H1 (cell line): ENCODE data around the gene PCDHA10. TPM values are rescaled to one million over a fixed set of nuclear protein-coding genes. Genes with fewer than 3 reads are reported as not detected.

ENCODE experiments used
- CTCF ChIA-PET: fragments of 300-600 bp; sonication (Branson Sonifier 250); formaldehyde crosslinking; loops from one replicate; lab custom pipeline; 2021; ENCODE audit not compliant: partially characterized antibody; lab: Charles Lee
- POLR2A ChIA-PET: fragments of 300-600 bp; sonication (Branson Sonifier 250); formaldehyde crosslinking; loops from one replicate; lab custom pipeline; 2021; ENCODE audit warnings: inconsistent platforms; ENCODE audit not compliant: partially characterized antibody; lab: Charles Lee
- DNase-seq, 2 experiments: peaks; one replicate each; pipeline versions ENCODE4 v3.0.0 to v3.0.0-alpha.2; 2010 to 2022; ENCODE audit warnings: low spot score in 2 of 2, low read depth in 1 of 2, mixed read lengths in 1 of 2
- FAIRE-seq: peaks from 2 replicates; lab custom pipeline; 2011; peaks lifted over from hg19 to GRCh38; lab: Jason Lieb, UNC
- H2AFZ ChIP-seq: 2 replicates; pipeline ENCODE4 v1.8.1; 2012; ENCODE audit warnings: low read length, inconsistent platforms
- H2AK5ac ChIP-seq: 2 replicates; pipeline ENCODE4 v1.6.1; 2013; ENCODE audit warnings: low read depth, low read length
- H2BK120ac ChIP-seq: replicated peaks from 2 replicates; pipeline ENCODE3; 2013; ENCODE audit warnings: low read depth, low read length, inconsistent platforms
- H2BK12ac ChIP-seq: 2 replicates; pipeline ENCODE4 v1.6.1; 2013; ENCODE audit warnings: low read depth, low read length
- H2BK15ac ChIP-seq: 2 replicates; pipeline ENCODE4 v1.6.1; 2013; ENCODE audit warnings: low read length
- H2BK20ac ChIP-seq: 2 replicates; pipeline ENCODE4 v1.6.1; 2013; ENCODE audit warnings: low read length
- H2BK5ac ChIP-seq: 2 replicates; pipeline ENCODE4 v1.6.1; 2013; ENCODE audit warnings: low read depth, low read length
- H3K14ac ChIP-seq: 2 replicates; pipeline ENCODE4 v1.6.1; 2013; ENCODE audit warnings: inconsistent platforms; ENCODE audit not compliant: insufficient read length
- H3K18ac ChIP-seq: 2 replicates; pipeline ENCODE4 v1.6.1; 2013; ENCODE audit warnings: low read length; ENCODE audit errors: extremely low read depth
- H3K23ac ChIP-seq: 2 replicates; pipeline ENCODE4 v1.6.1; 2013; ENCODE audit warnings: inconsistent platforms; ENCODE audit not compliant: insufficient read length
- H3K23me2 ChIP-seq: 2 replicates; pipeline ENCODE4 v1.6.1; 2013; ENCODE audit warnings: low read depth, low read length
- H3K27ac ChIP-seq: 2 replicates; pipeline ENCODE4 v1.6.1; 2011; ENCODE audit warnings: low read depth, low read length, inconsistent platforms
- H3K27me3 ChIP-seq, 4 experiments: replicated peaks in 1 of 4; 1 replicate in 1 of 4; 2 replicates in 3 of 4; pipeline versions ENCODE4 v1.6.1 to v1.8.1; 2011 to 2013; ENCODE audit warnings: low read length in 3 of 4, mild to moderate bottlenecking in 3 of 4, inconsistent platforms in 2 of 4, mixed read lengths in 2 of 4, moderate library complexity in 1 of 4; ENCODE audit not compliant: control insufficient read depth in 3 of 4, insufficient read depth in 3 of 4; ENCODE audit errors: extremely low read depth in 1 of 4
- H3K36me3 ChIP-seq, 4 experiments: 2 replicates each; pipeline versions ENCODE4 v1.6.1 to v1.8.1; 2011 to 2013; ENCODE audit warnings: mild to moderate bottlenecking in 4 of 4, low read length in 3 of 4, moderate library complexity in 2 of 4, control low read depth in 1 of 4, inconsistent platforms in 1 of 4; ENCODE audit not compliant: insufficient read depth in 4 of 4, control insufficient read depth in 2 of 4
- H3K4ac ChIP-seq: replicated peaks from 2 replicates; pipeline ENCODE3; 2013; ENCODE audit warnings: low read length, low read depth, mixed read lengths, inconsistent platforms; ENCODE audit not compliant: insufficient read length
- H3K4me1 ChIP-seq, 4 experiments: replicated peaks in 1 of 4; 1 replicate in 1 of 4; 2 replicates in 3 of 4; pipeline versions ENCODE4 v1.6.1 to v1.8.1; 2011 to 2013; ENCODE audit warnings: low read length in 3 of 4, inconsistent platforms in 2 of 4, mixed read lengths in 1 of 4; ENCODE audit not compliant: insufficient read depth in 4 of 4, control insufficient read depth in 3 of 4
- H3K4me2 ChIP-seq, 2 experiments: 2 replicates each; pipeline versions ENCODE4 v1.6.1 to v1.8.1; 2011 to 2013; ENCODE audit warnings: low read depth in 2 of 2, low read length in 2 of 2, control low read depth in 1 of 2, inconsistent platforms in 1 of 2, mild to moderate bottlenecking in 1 of 2; ENCODE audit not compliant: insufficient read depth in 1 of 2
- H3K4me3 ChIP-seq, 4 experiments: fragments of 200-600, 300-600 bp in 1 of 4; sonication (generic), shearing (Covaris generic), sonication (Bioruptor Twin) in 1 of 4; 2 replicates each; pipeline versions ENCODE4 v1.5.1 to v1.8.1; 2011 to 2016; ENCODE audit warnings: low read length in 4 of 4, low read depth in 3 of 4, control low read depth in 2 of 4, inconsistent platforms in 2 of 4, mild to moderate bottlenecking in 2 of 4, mixed read lengths in 1 of 4, moderate library complexity in 1 of 4; ENCODE audit not compliant: insufficient read depth in 2 of 4; ENCODE audit errors: extremely low read depth in 1 of 4
- H3K56ac ChIP-seq: replicated peaks from 2 replicates; pipeline ENCODE3; 2013; ENCODE audit warnings: low read depth, mild to moderate bottlenecking, mixed read lengths, low read length, inconsistent platforms; ENCODE audit not compliant: insufficient read length
- H3K79me1 ChIP-seq: 2 replicates; pipeline ENCODE4 v1.6.1; 2013; ENCODE audit warnings: low read depth, low read length, control low read depth
- H3K79me2 ChIP-seq, 2 experiments: 2 replicates each; pipeline versions ENCODE4 v1.6.1 to v1.8.1; 2012 to 2013; ENCODE audit warnings: low read length in 2 of 2, mild to moderate bottlenecking in 2 of 2, inconsistent platforms in 1 of 2; ENCODE audit not compliant: insufficient read depth in 2 of 2, control insufficient read depth in 1 of 2
- H3K9ac ChIP-seq, 4 experiments: replicated peaks in 1 of 4; 1 replicate in 1 of 4; 2 replicates in 3 of 4; pipeline versions ENCODE4 v1.6.1 to v1.8.1; 2011 to 2013; ENCODE audit warnings: low read depth in 3 of 4, low read length in 3 of 4, control low read depth in 2 of 4, mild to moderate bottlenecking in 2 of 4, moderate library complexity in 2 of 4, inconsistent platforms in 1 of 4; ENCODE audit errors: extremely low read depth in 1 of 4
- H3K9me3 ChIP-seq, 2 experiments: 2 replicates each; pipeline versions ENCODE4 v1.6.1 to v1.8.1; 2012 to 2013; ENCODE audit warnings: mild to moderate bottlenecking in 2 of 2, moderate library complexity in 2 of 2, control low read depth in 1 of 2, inconsistent platforms in 1 of 2, low read depth in 1 of 2, low read length in 1 of 2, mixed read lengths in 1 of 2; ENCODE audit not compliant: insufficient read depth in 2 of 2
- H4K20me1 ChIP-seq, 2 experiments: replicated peaks in 1 of 2; 2 replicates each; pipeline versions ENCODE3 to v1.8.1; 2011 to 2013; ENCODE audit warnings: inconsistent platforms in 2 of 2, low read length in 2 of 2, mild to moderate bottlenecking in 1 of 2; ENCODE audit not compliant: insufficient read depth in 2 of 2, control insufficient read depth in 1 of 2
- H4K5ac ChIP-seq: 2 replicates; pipeline ENCODE4 v1.6.1; 2013; ENCODE audit warnings: low read length, low read depth, mixed read lengths, inconsistent platforms; ENCODE audit not compliant: insufficient read length
- H4K8ac ChIP-seq: 2 replicates; pipeline ENCODE4 v1.8.0; 2013; ENCODE audit warnings: mild to moderate bottlenecking, moderate library complexity, low read length, inconsistent platforms; ENCODE audit not compliant: insufficient read depth; ENCODE audit errors: extremely low read depth
- H4K91ac ChIP-seq: replicated peaks from 2 replicates; pipeline ENCODE3; 2013; ENCODE audit warnings: low read length, mixed read lengths, inconsistent platforms; ENCODE audit not compliant: insufficient read length
- BRCA1 ChIP-seq: IDR thresholded peaks from 2 replicates; pipeline ENCODE4 v1.6.1; 2012; ENCODE audit warnings: low read depth, low read length, improper control_type of control experiment
- CBX5 ChIP-seq: fragments of 300-800, 300-1000 bp; sonication (generic); IDR thresholded peaks from 2 replicates; pipeline ENCODE4 v1.7.1; 2016; ENCODE audit warnings: antibody characterized with exemption, low read length, low read depth
- GTF2F1 ChIP-seq: IDR thresholded peaks from 2 replicates; pipeline ENCODE4 v1.6.1; 2012; ENCODE audit warnings: low read depth, low read length, improper control_type of control experiment, borderline replicate concordance
- KDM5A ChIP-seq: fragments of 200-600 bp; IDR thresholded peaks from 2 replicates; pipeline ENCODE4 v1.7.1; 2012; ENCODE audit warnings: mild to moderate bottlenecking, low read length, inconsistent platforms, mixed read lengths
- RBBP5 ChIP-seq: IDR thresholded peaks from 2 replicates; pipeline ENCODE4 v1.7.1; 2012; ENCODE audit warnings: low read depth, mild to moderate bottlenecking, inconsistent platforms, low read length, moderate library complexity, borderline replicate concordance
- RFX5 ChIP-seq: IDR thresholded peaks from 2 replicates; pipeline ENCODE4 v1.6.1; 2011; ENCODE audit warnings: low read depth, low read length, improper control_type of control experiment, borderline replicate concordance
- RNF2 ChIP-seq: fragments of 200-900, 300-1000 bp; sonication (generic); IDR thresholded peaks from 2 replicates; pipeline ENCODE4 v1.7.1; 2016; ENCODE audit warnings: borderline replicate concordance, low read depth, mild to moderate bottlenecking, antibody characterized with exemption, low read length; ENCODE audit not compliant: poor library complexity, severe bottlenecking; ENCODE audit errors: missing control alignments
- ZNF274 ChIP-seq: IDR thresholded peaks from 2 replicates; pipeline ENCODE4 v1.7.0; 2012; ENCODE audit warnings: low read length, borderline replicate concordance; ENCODE audit errors: extremely low read depth
- WGBS, 2 experiments: shearing (Covaris generic) in 1 of 2; methylation state at CpG; one replicate each; pipeline versions ENCODE4 v1.1.6 to v1.1.7; 2013 to 2015; ENCODE audit warnings: low lambda C conversion rate in 2 of 2, mixed read lengths in 2 of 2, inconsistent platforms in 1 of 2, low coverage in 1 of 2, missing lambda C conversion rate in 1 of 2; ENCODE audit not compliant: insufficient replicate concordance in 2 of 2, insufficient coverage in 1 of 2, insufficient read length in 1 of 2; ENCODE audit errors: extremely low coverage in 1 of 2, missing lambda C conversion rate in 1 of 2; 5-methylcytosine and 5-hydroxymethylcytosine counted together
- polyA plus RNA-seq, 7 experiments: library from polyadenylated mRNA; depleted of rRNA in 3 of 7; stranded (reverse) in 5 of 7; unstranded in 2 of 7; fragments of >200 nt in 5 of 7; fragments of 200-250 nt in 2 of 7; gene quantifications; 1 replicate in 5 of 7; 2 replicates in 1 of 7; 4 replicates in 1 of 7; pipeline versions ENCODE4 v1.2.1 to v1.2.3, GENCODE V29; 2011 to 2013; ENCODE audit warnings: missing spikeins in 2 of 7, mixed read lengths in 2 of 7
- total RNA-seq: library from RNA; stranded (reverse); fragmentation: NEBNext Ultra II Directional; extraction: Animal tissue kit (Norgen Biotek cat#: 25700); gene quantifications from 2 replicates; pipeline ENCODE4 v1.2.1, GENCODE V29; 2021

Gene PCDHA10
- total and polyA plus RNA-seq, 2 of the 8 experiments (the other 6 are each of a cell fraction or from before 2014, with no cell fraction given): 2.8 to 5.4 TPM

GRCh38 chr5:140842798-140843733, 12.6 kb upstream of the PCDHA10 start:
- Histone ChIP-seq H2AFZ (no peak overlapping the region), H3K9me3 (no peaks in the 10 kb centered on the region; a peak in 1 of 4 replicates), H3K27ac (no peak overlapping the region), H3K18ac (no peak overlapping the region), H3K4me3 (no peak overlapping the region), H3K23me2 (no peaks in the 10 kb centered on the region), H2BK120ac (no peak overlapping the region), H2BK20ac (no peak overlapping the region), H3K79me2 (no peaks in the 10 kb centered on the region), H3K4me2 (no peak overlapping the region), H3K4ac (no peak overlapping the region), H4K91ac (no peak overlapping the region), H3K14ac (no peak overlapping the region), H2BK5ac (no peak overlapping the region), H4K8ac (no peak overlapping the region), H3K4me1 (no peaks in the 10 kb centered on the region), H3K9ac (no peak overlapping the region), H2BK12ac (no peak overlapping the region), H3K56ac (no peak overlapping the region), H2AK5ac (no peak overlapping the region), H3K79me1 (no peaks in the 10 kb centered on the region), H3K36me3 (peaks cover 0 to 3% (median 0%) of the 10 kb centered on the region in 4 experiments; a peak in 1 of 8 replicates), H3K27me3 (no peaks in the 10 kb centered on the region), H4K20me1 (no peaks in the 10 kb centered on the region), H2BK15ac (no peak overlapping the region), H3K23ac (no peak overlapping the region), H4K5ac (no peak overlapping the region)
- no peak for TF ChIP-seq RFX5
- TF ChIP-seq BRCA1: no peak
- TF ChIP-seq KDM5A: no peak
- TF ChIP-seq CBX5: no peak
- TF ChIP-seq GTF2F1: no peak
- TF ChIP-seq RNF2: no peak
- no peak for TF ChIP-seq ZNF274
- no peak for TF ChIP-seq RBBP5
- DNase-seq (no peak), FAIRE-seq (no peak)
- WGBS, 2 experiments: 94% methylated on average over 7 of the region's 87 CpGs; no CpG with 5 or more reads in 1 of the 2 experiments
- ChIA-PET POLR2A (interaction anchor here (1.8 kb wide), 1 partner anchor 26 kb away, joined by 10 read pairs; the partner anchor contains the start of gene PCDHA11), CTCF (interaction anchor here (0.6 to 4.5 kb wide), 10 partner anchors 15 to 207 kb away, joined by 3 to 122 read pairs (median 12); partner anchors contain the start of genes PCDHA11, PCDHA4, PCDHA6 and PCDHB1)
